Ovary (tissue), 9 donors: Measurements from ENCODE around the gene DDX51. TPM values are rescaled to one million over a fixed set of nuclear protein-coding genes. Genes with fewer than 3 reads are reported as not detected.

Experiments
- DNase-seq, 5 donors: peaks; one replicate each; pipeline ENCODE4 v3.0.0-alpha.2; 2019 to 2020
- H3K27ac ChIP-seq, 2 donors: fragments of 200-600 bp; one replicate each; pipeline versions ENCODE4 v1.5.1 to v1.8.0; 2019 to 2022
- H3K27me3 ChIP-seq: fragments of 200-600 bp; one replicate; pipeline ENCODE4 v1.8.0; 2022
- H3K36me3 ChIP-seq: fragments of 200-600 bp; sonication (generic); one replicate; pipeline ENCODE4 v1.5.1; 2019
- H3K4me1 ChIP-seq: one replicate; pipeline ENCODE4 v1.8.1; 2013; ENCODE audit warnings: mild to moderate bottlenecking, moderate library complexity; ENCODE audit not compliant: insufficient read depth
- H3K4me3 ChIP-seq: fragments of 200-600 bp; sonication (generic); one replicate; pipeline ENCODE4 v1.5.1; 2017
- H3K9me3 ChIP-seq, 2 donors: fragments of 200-600 bp in 1 of 2; sonication (generic) in 1 of 2; one replicate each; pipeline versions ENCODE4 v1.5.1 to v1.8.1; 2013 to 2019; ENCODE audit warnings: mild to moderate bottlenecking in 1 of 2, moderate library complexity in 1 of 2
- CTCF ChIP-seq, 3 donors: fragments of 450-650 bp in 2 of 3; fragments of 200-600 bp in 1 of 3; IDR thresholded peaks; one replicate each; pipeline versions ENCODE4 v1.5.1 to v1.8.0; 2016 to 2022; ENCODE audit warnings: antibody characterized with exemption in 3 of 3, mild to moderate bottlenecking in 1 of 3
- EP300 ChIP-seq: sonication (generic); formaldehyde crosslinking; IDR thresholded peaks from one replicate; pipeline ENCODE4 v1.6.1; 2017; ENCODE audit warnings: antibody characterized with exemption
- POLR2A ChIP-seq: fragments of 450-650 bp; IDR thresholded peaks from one replicate; pipeline ENCODE4 v1.6.1; 2017; ENCODE audit warnings: antibody characterized with exemption, mild to moderate bottlenecking, moderate library complexity
- WGBS, 3 donors: extraction: QIAGEN DNeasy Blood & Tissue Kit in 1 of 3; methylation state at CpG; one replicate each; pipeline versions ENCODE4 v1.1.5 to v1.1.7; 2013 to 2017; 5-methylcytosine and 5-hydroxymethylcytosine counted together
- intact Hi-C, 4 donors: fragments of 100-400 bp; cut with DNase I; formaldehyde crosslinking; loops; one replicate each; pipeline versions ENCODE4 v1.11.0 to v1.15.1; 2022 to 2023
- polyA plus RNA-seq, 2 donors: library from polyadenylated mRNA; stranded (reverse); fragments of 200-250 nt in 1 of 2; fragments of 350-450 nt in 1 of 2; fragmentation: Illumina TruSeq in 1 of 2; extraction: RNeasy Lipid Tissue Mini Kit (QIAGEN cat#74804) in 1 of 2; gene quantifications; one replicate each; pipeline ENCODE4 v1.2.3, GENCODE V29; 2013 to 2014
- total RNA-seq, 7 donors: library from RNA; depleted of rRNA in 2 of 7; stranded (reverse); fragments of >200 nt in 2 of 7; fragmentation: NEBNext Ultra II Directional in 3 of 7; extraction: Animal tissue kit (Norgen Biotek cat#: 25700) in 3 of 7; gene quantifications; one replicate each; pipeline versions ENCODE4 v1.1.0 to v1.2.4, GENCODE V29; 2016 to 2023
- donor health status: DM: no; HTN: no; CAD: no; lungs with moderate emphysema.
- donor health status: DM: no; HTN: no; CAD: no.
- donor health status: Bipolar disorder and iron deficiency.
- donor health status: DM: yes; HTN: yes; CAD: no.
- donor health status: DM: no; HTN: no; CAD: no.
- donor health status: DM: yes; HTN: yes; CAD: no.

The DDX51 gene
- total and polyA plus RNA-seq, 9 donors = 10.0 to 26.2 (median 21.8) TPM

GRCh38 chr12:132182711-132183365 lies 38.7 kb upstream of the DDX51 start:
- H3K27ac ChIP-seq = no peak overlapping the region
- no peak for TF ChIP-seq POLR2A
- no peak for TF ChIP-seq EP300
- no peak for TF ChIP-seq CTCF (IDR thresholded peaks at IDR 0.05)
- DNase-seq = no peak
- no peaks in the 10 kb centered on the region for H3K4me1 ChIP-seq
- 76 to 84% (median 78%) methylated on average over 10 of the region's 10 CpGs for WGBS, 3 donors
- no peaks in the 10 kb centered on the region for H3K27me3 ChIP-seq
- no peak overlapping the region for H3K4me3 ChIP-seq
- intact Hi-C loops = no loop called here
- no peaks in the 10 kb centered on the region for H3K36me3 ChIP-seq
- H3K9me3 ChIP-seq = no peaks in the 10 kb centered on the region

- H3K36me3 ChIP-seq = no peaks in the 10 kb centered on the region
- no peaks in the 10 kb centered on the region for H3K27me3 ChIP-seq
- no peak overlapping the region for H3K4me3 ChIP-seq
- H3K27ac ChIP-seq = no peak overlapping the region
- no peak for DNase-seq
- no peaks in the 10 kb centered on the region for H3K9me3 ChIP-seq
- no peak for TF ChIP-seq POLR2A
- no peak for TF ChIP-seq CTCF (IDR thresholded peaks at IDR 0.05)
- TF ChIP-seq EP300 = no peak
- whole genome bisulfite sequencing, 3 donors = 84 to 92% (median 90%) methylated on average over 21 of the region's 21 CpGs
- no peaks in the 10 kb centered on the region for H3K4me1 ChIP-seq
- intact Hi-C loops = no loop called here
Measured at GRCh38 chr12:132182206-132182710, 38.1 kb upstream of the DDX51 start.

GRCh38 chr12:132181570-132182200 lies 37.6 kb upstream of the DDX51 start:
- H3K4me1 ChIP-seq = no peaks in the 10 kb centered on the region
- no peaks in the 10 kb centered on the region for H3K27me3 ChIP-seq
- intact Hi-C loops = no loop called here
- no peak overlapping the region for H3K4me3 ChIP-seq
- TF ChIP-seq EP300 (no peak), POLR2A (no peak), CTCF (IDR thresholded peaks at IDR 0.05) (no peak)
- WGBS, 3 donors = 71 to 77% (median 74%) methylated on average over 33 of the region's 33 CpGs
- H3K36me3 ChIP-seq = no peaks in the 10 kb centered on the region
- no peak overlapping the region for H3K27ac ChIP-seq
- DNase-seq = no peak
- H3K9me3 ChIP-seq = no peaks in the 10 kb centered on the region

- DNase-seq = no peak
- TF ChIP-seq CTCF (IDR thresholded peaks at IDR 0.05) = no peak
- no peak for TF ChIP-seq POLR2A
- TF ChIP-seq EP300 = no peak
- WGBS, 3 donors = 83 to 88% (median 83%) methylated on average over 30 of the region's 30 CpGs
- intact Hi-C loops = no loop called here
- H3K27ac ChIP-seq = no peak overlapping the region
- no peaks in the 10 kb centered on the region for H3K4me1 ChIP-seq
- H3K4me3 ChIP-seq = no peak overlapping the region
- H3K36me3 ChIP-seq = no peaks in the 10 kb centered on the region
- H3K27me3 ChIP-seq = no peaks in the 10 kb centered on the region
- no peaks in the 10 kb centered on the region for H3K9me3 ChIP-seq
Measured at GRCh38 chr12:132180648-132181546, 36.8 kb upstream of the DDX51 start.
